Suprapubic skin (tissue), 4 donors: ENCODE results near the gene GALNT18.

Experiments
- CTCF ChIP-seq, 2 donors: fragments of 200-600 bp in 1 of 2; fragments of 450-650 bp in 1 of 2; sonication (generic) in 1 of 2; IDR thresholded peaks; one replicate each; pipeline ENCODE4 v1.5.1; 2016 to 2019; ENCODE audit warnings: antibody characterized with exemption in 2 of 2, mild to moderate bottlenecking in 1 of 2, moderate library complexity in 1 of 2
- EP300 ChIP-seq: sonication (generic); formaldehyde crosslinking; IDR thresholded peaks from one replicate; pipeline ENCODE4 v1.6.1; 2017; ENCODE audit warnings: antibody characterized with exemption
- POLR2A ChIP-seq, 2 donors: fragments of 450-650 bp; IDR thresholded peaks; one replicate each; pipeline ENCODE4 v1.6.1; 2017; ENCODE audit warnings: antibody characterized with exemption in 2 of 2, mild to moderate bottlenecking in 2 of 2, moderate library complexity in 2 of 2
- POLR2AphosphoS5 ChIP-seq, 3 donors: sonication (generic); formaldehyde crosslinking; IDR thresholded peaks; one replicate each; pipeline ENCODE4 v1.6.1; 2017; ENCODE audit warnings: antibody characterized with exemption in 3 of 3

GRCh38 chr11:11290354-11290753 is 331.5 kb downstream of the GALNT18 start:
- TF ChIP-seq CTCF (IDR thresholded peaks at IDR 0.05) (no peak), POLR2A (IDR thresholded peaks at IDR 0.05) (no peak), POLR2AphosphoS5 (IDR thresholded peaks at IDR 0.05) (no peak), EP300 (no peak)
